Testis (tissue), 3 donors: ENCODE measurements around the gene RAET1E. TPM values are rescaled to one million over a fixed set of nuclear protein-coding genes. Genes with fewer than 3 reads are reported as not detected.
"Not testable (repeated sequence)": the region's sequence is repeated elsewhere in the genome, so short reads cannot be mapped to it uniquely, and the experiment has no call there.

ENCODE experiments used
- DNase-seq: peaks from one replicate; pipeline ENCODE4 v3.0.0-alpha.2; 2019
- H3K27ac ChIP-seq, 2 donors: fragments of 200-600 bp; sonication (generic); one replicate each; pipeline ENCODE4 v1.5.1; 2019
- H3K27me3 ChIP-seq: fragments of 200-600 bp; sonication (generic); one replicate; pipeline ENCODE4 v1.5.1; 2019
- H3K36me3 ChIP-seq: fragments of 200-600 bp; sonication (generic); one replicate; pipeline ENCODE4 v1.5.1; 2017; ENCODE audit warnings: low read depth; ENCODE audit errors: missing control alignments
- H3K4me1 ChIP-seq: fragments of 200-600 bp; sonication (generic); one replicate; pipeline ENCODE4 v1.5.1; 2019
- H3K4me3 ChIP-seq, 2 donors: fragments of 200-600 bp; sonication (generic); one replicate each; pipeline ENCODE4 v1.5.1; 2017 to 2019
- H3K9me3 ChIP-seq: fragments of 200-600 bp; sonication (generic); one replicate; pipeline ENCODE4 v1.5.1; 2017
- CTCF ChIP-seq, 3 experiments: fragments of 450-650 bp in 2 of 3; fragments of 200-600 bp in 1 of 3; sonication (generic) in 1 of 3; IDR thresholded peaks; one replicate each; pipeline ENCODE4 v1.5.1; 2016 to 2019; ENCODE audit warnings: antibody characterized with exemption in 3 of 3, mild to moderate bottlenecking in 2 of 3, moderate library complexity in 1 of 3
- POLR2A ChIP-seq: fragments of 450-650 bp; IDR thresholded peaks from one replicate; pipeline ENCODE4 v1.6.1; 2017; ENCODE audit warnings: antibody characterized with exemption, mild to moderate bottlenecking, moderate library complexity
- WGBS, 2 donors: methylation state at CpG; one replicate each; pipeline ENCODE4 v1.1.5; 2018; 5-methylcytosine and 5-hydroxymethylcytosine counted together
- intact Hi-C: fragments of 100-400 bp; cut with DNase I; formaldehyde crosslinking; loops from one replicate; pipeline ENCODE4 v1.15.1; 2023; ENCODE audit warnings: low total_unique reads
- polyA plus RNA-seq: library from polyadenylated mRNA; stranded (reverse); fragments of 350-450 nt; fragmentation: Illumina TruSeq; extraction: RNeasy Lipid Tissue Mini Kit (QIAGEN cat#74804); gene quantifications from one replicate; pipeline ENCODE4 v1.2.3, GENCODE V29; 2014; ENCODE audit warnings: low read depth, low replicate concordance; ENCODE audit not compliant: insufficient read depth
- total RNA-seq, 2 donors: library from RNA; depleted of rRNA; stranded (reverse); fragments of >200 nt; gene quantifications; one replicate each; pipeline ENCODE4 v1.2.3, GENCODE V29; 2016

Gene RAET1E
- total and polyA plus RNA-seq, 3 donors from 2014 or later = 0.30 to 0.31 (median 0.31) TPM

GRCh38 chr6:149919834-149920225 is 21.9 kb upstream of the RAET1E start:
- no peak for DNase-seq
- H3K27me3 ChIP-seq = no peaks in the 10 kb centered on the region
- H3K9me3 ChIP-seq = no peaks in the 10 kb centered on the region
- H3K27ac ChIP-seq = no peak overlapping the region
- H3K4me3 ChIP-seq = no peak overlapping the region
- 87 to 91% methylated on average over 4 of the region's 4 CpGs for WGBS, 2 donors
- TF ChIP-seq POLR2A = no peak
- no peak for TF ChIP-seq CTCF (IDR thresholded peaks at IDR 0.05)
- peaks cover 5% of the 10 kb centered on the region for H3K4me1 ChIP-seq
- intact Hi-C loops = loop anchor here (10.0 kb wide), 1 partner anchor 185 kb away; no protein-coding TSS in a partner anchor
- no peaks in the 10 kb centered on the region for H3K36me3 ChIP-seq

DNA sequence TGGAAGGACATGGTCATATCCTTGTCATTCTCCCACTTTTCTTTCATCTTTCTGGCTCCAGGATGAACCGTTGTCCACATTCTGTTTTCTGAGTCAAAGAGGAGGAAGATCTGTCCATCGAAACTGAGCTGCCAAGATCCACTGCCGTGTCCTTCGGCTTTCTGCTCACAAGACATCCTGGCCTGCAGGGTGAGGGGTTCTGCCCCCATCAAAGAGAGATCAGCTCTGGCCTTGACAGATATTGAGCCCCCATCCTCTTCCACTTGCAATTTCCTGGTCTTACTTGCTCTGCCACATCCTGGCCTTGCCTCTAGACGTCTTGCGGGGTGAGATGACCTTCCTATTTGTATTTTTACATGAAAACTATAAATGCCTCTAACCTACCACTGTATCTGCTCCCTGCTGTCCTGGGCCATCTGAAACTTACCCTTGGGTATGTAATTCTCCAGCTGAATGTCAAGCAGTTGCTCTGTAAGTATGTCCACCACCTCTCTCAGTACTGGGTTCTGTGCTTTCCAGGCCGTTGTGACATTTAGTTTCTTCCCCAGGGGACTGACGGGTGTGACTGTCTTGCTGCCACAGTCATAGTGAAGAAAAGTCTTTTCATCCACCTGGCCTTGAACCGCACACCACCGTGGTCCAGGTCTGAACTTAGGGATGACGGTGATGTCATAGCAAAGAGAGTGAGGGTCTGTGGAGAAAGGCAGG is 21.4 kb upstream of the RAET1E start:
- DNase-seq, H3K4me3 ChIP-seq, H3K36me3 ChIP-seq, intact Hi-C loops, H3K27me3 ChIP-seq, H3K4me1 ChIP-seq, H3K9me3 ChIP-seq, H3K27ac ChIP-seq: not testable (repeated sequence)
- 86 to 90% methylated on average over 11 of the region's 11 CpGs for WGBS, 2 donors

GRCh38 chr6:149918151-149918905 is 20.4 kb upstream of the RAET1E start:
- H3K36me3 ChIP-seq = no peaks in the 10 kb centered on the region
- WGBS, 2 donors = 89% methylated on average over 6 of the region's 6 CpGs
- peaks cover 5% of the 10 kb centered on the region for H3K4me1 ChIP-seq
- H3K27ac ChIP-seq = no peak overlapping the region
- intact Hi-C loops = no loop called here
- no peaks in the 10 kb centered on the region for H3K27me3 ChIP-seq
- no peak for DNase-seq
- no peaks in the 10 kb centered on the region for H3K9me3 ChIP-seq
- TF ChIP-seq POLR2A = no peak
- TF ChIP-seq CTCF (IDR thresholded peaks at IDR 0.05) = no peak
- no peak overlapping the region for H3K4me3 ChIP-seq

DNA sequence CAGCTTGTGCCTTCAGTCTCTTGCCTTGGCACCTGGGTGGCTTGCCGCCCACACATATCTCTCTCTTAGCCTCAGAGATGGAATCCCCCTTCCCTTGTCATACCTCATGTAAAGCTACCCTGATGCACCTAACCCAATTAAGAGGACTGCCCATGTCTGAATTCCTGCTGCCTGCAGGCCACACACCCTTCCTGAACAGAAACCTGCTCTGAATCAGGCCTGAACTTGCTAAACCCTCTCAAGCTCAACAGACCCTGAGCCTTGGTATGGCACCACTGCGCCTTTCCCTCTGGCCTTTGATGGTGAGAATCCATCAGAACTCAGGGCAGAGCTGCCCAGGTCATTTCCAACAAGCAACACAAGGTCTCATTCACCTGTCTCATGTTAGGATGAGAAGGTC is 19.8 kb upstream of the RAET1E start:
- no peak overlapping the region for H3K4me3 ChIP-seq
- no peaks in the 10 kb centered on the region for H3K9me3 ChIP-seq
- no peak for DNase-seq
- TF ChIP-seq POLR2A = no peak
- TF ChIP-seq CTCF (IDR thresholded peaks at IDR 0.05) = no peak
- H3K36me3 ChIP-seq = no peaks in the 10 kb centered on the region
- peaks cover 4% of the 10 kb centered on the region for H3K4me1 ChIP-seq
- intact Hi-C loops = no loop called here
- no peaks in the 10 kb centered on the region for H3K27me3 ChIP-seq
- 92 to 93% methylated on average over 2 of the region's 2 CpGs for WGBS, 2 donors
- H3K27ac ChIP-seq = no peak overlapping the region

DNA sequence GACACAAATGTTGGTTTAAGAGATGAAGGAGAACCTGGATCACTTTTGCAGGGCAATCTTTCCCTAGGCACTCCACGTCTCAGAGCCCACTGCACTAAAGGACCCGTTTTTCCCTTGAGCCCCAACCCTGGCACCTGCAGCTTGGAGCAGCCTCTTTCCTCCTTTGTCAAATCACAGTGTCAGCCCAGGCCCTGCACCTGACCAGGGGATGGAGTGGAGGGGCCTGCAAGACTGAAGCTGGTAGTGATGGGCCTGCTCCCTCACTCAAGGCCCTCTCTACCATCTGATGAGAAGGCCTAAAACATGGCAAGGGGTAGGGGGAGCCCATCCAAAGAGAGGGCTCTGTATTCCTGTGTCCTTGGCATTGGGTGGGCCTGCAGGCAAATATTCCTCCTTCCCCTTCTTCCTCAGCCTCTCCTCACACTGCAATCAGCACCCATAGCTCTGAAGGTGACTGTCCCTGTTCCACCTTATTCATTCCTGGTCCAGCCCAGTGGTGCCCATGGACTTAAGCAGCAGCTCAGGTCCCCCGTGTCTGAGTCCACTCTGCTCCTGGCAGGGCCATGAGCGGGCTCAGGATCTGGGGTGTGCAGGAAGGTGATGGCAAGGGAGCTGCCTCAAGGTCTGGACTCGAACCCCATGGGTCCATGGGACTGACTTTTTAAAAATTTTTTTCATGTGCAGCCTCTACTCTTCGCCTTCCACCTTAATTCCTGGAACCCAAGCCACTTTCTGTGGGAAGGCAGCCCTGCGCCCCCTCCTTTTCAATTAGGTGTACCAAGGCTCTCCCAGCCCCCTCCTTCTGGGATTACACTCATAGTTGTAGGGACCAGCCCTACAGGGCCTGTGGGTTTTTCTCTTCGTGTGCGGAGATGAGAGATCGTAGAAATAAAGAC is 18.3 kb upstream of the RAET1E start:
- 86 to 90% methylated on average over 10 of the region's 10 CpGs for WGBS, 2 donors
- H3K27ac ChIP-seq = no peak overlapping the region
- no peak overlapping the region for H3K4me3 ChIP-seq
- DNase-seq = no peak
- H3K36me3 ChIP-seq = no peaks in the 10 kb centered on the region
- intact Hi-C loops = no loop called here
- no peaks in the 10 kb centered on the region for H3K27me3 ChIP-seq
- TF ChIP-seq POLR2A (no peak), CTCF (IDR thresholded peaks at IDR 0.05) (no peak)
- no peaks in the 10 kb centered on the region for H3K9me3 ChIP-seq
- H3K4me1 ChIP-seq = no peaks in the 10 kb centered on the region
